GM23338 (cell line): Measurements from ENCODE around the gene TNS1. TPM values are rescaled to one million over a fixed set of nuclear protein-coding genes. Genes with fewer than 3 reads are reported as not detected.

Experiments used
- ATAC-seq: fragments of 200-7000 bp; cut with Tn5 transposase; 3 replicates; pipeline ENCODE4 v1.9.1; 2020
- DNase-seq: peaks from one replicate; pipeline ENCODE4 v3.0.0-alpha.2; 2015; ENCODE audit warnings: low spot score
- H2AFZ ChIP-seq: fragments of 200-600 bp; sonication (generic); 2 replicates; pipeline ENCODE4 v1.8.0; 2016; ENCODE audit warnings: antibody characterized with exemption, mild to moderate bottlenecking, moderate library complexity
- H3F3A ChIP-seq: fragments of 200-600 bp; sonication (generic); replicated peaks from 2 replicates; pipeline ENCODE4 v1.8.0; 2017; ENCODE audit warnings: antibody characterized with exemption, mixed run types, low read depth
- H3K27ac ChIP-seq: fragments of 200-600 bp; sonication (generic); 2 replicates; pipeline ENCODE4 v1.6.1; 2016; ENCODE audit warnings: low read depth
- H3K27me3 ChIP-seq: fragments of 200-600 bp; sonication (generic); 2 replicates; pipeline ENCODE4 v1.8.0; 2016; ENCODE audit warnings: mild to moderate bottlenecking, mixed run types, moderate library complexity; ENCODE audit not compliant: insufficient read depth
- H3K36me3 ChIP-seq: fragments of 200-600 bp; sonication (generic); 2 replicates; pipeline ENCODE4 v1.8.0; 2016; ENCODE audit warnings: mild to moderate bottlenecking; ENCODE audit not compliant: insufficient read depth
- H3K4me1 ChIP-seq: fragments of 200-600 bp; sonication (generic); 2 replicates; pipeline ENCODE4 v1.8.0; 2016; ENCODE audit warnings: mild to moderate bottlenecking, moderate library complexity; ENCODE audit not compliant: insufficient read depth
- H3K4me2 ChIP-seq: fragments of 200-600 bp; sonication (generic); 2 replicates; pipeline ENCODE4 v1.7.1; 2017; ENCODE audit warnings: mixed run types
- H3K4me3 ChIP-seq: fragments of 200-600 bp; sonication (generic); 2 replicates; pipeline ENCODE4 v1.6.1; 2016; ENCODE audit warnings: mixed run types
- H3K79me2 ChIP-seq: fragments of 200-600 bp; sonication (generic); replicated peaks from 2 replicates; pipeline ENCODE4 v1.8.0; 2017; ENCODE audit warnings: mild to moderate bottlenecking; ENCODE audit not compliant: insufficient read depth
- H3K9me2 ChIP-seq: fragments of 200-600 bp; sonication (generic); 2 replicates; pipeline ENCODE4 v1.8.0; 2017; ENCODE audit not compliant: insufficient read depth
- H4K20me1 ChIP-seq: fragments of 200-600 bp; sonication (generic); replicated peaks from 2 replicates; pipeline ENCODE4 v1.8.0; 2017; ENCODE audit warnings: mild to moderate bottlenecking; ENCODE audit not compliant: insufficient read depth
- H3K27ac Mint-ChIP-seq: 2 replicates; pipeline ENCODE4 v1.8.0; 2020; ENCODE audit warnings: inconsistent platforms, mild to moderate bottlenecking, moderate library complexity, mixed read lengths
- H3K27me3 Mint-ChIP-seq: 3 replicates; pipeline ENCODE4 v1.8.0; 2022; ENCODE audit warnings: low read depth, mild to moderate bottlenecking, moderate library complexity, mixed read lengths, inconsistent platforms; ENCODE audit not compliant: insufficient read depth, poor library complexity
- H3K36me3 Mint-ChIP-seq: 3 replicates; pipeline ENCODE4 v1.8.0; 2021; ENCODE audit warnings: low read depth, mild to moderate bottlenecking, inconsistent platforms, moderate library complexity, mixed read lengths
- H3K4me1 Mint-ChIP-seq: 3 replicates; pipeline ENCODE4 v1.8.0; 2020; ENCODE audit warnings: mild to moderate bottlenecking, inconsistent platforms, mixed read lengths
- H3K4me3 Mint-ChIP-seq: 3 replicates; pipeline ENCODE4 v1.8.0; 2021; ENCODE audit warnings: moderate library complexity, mild to moderate bottlenecking, inconsistent platforms, mixed read lengths
- H3K9me3 Mint-ChIP-seq: 3 replicates; pipeline ENCODE4 v1.8.0; 2020; ENCODE audit warnings: moderate library complexity, mild to moderate bottlenecking, inconsistent platforms, mixed read lengths
- CREB1 ChIP-seq: fragments of 250-450 bp; sonication (Bioruptor Pico); IDR thresholded peaks from 2 replicates; pipeline ENCODE4 v1.5.0; 2020; ENCODE audit warnings: low read depth, mild to moderate bottlenecking, moderate library complexity
- ETS1 ChIP-seq: IDR thresholded peaks from 2 replicates; pipeline ENCODE4 v1.6.1; 2016; ENCODE audit warnings: antibody characterized with exemption
- EZH2 ChIP-seq: fragments of 200-600 bp; sonication (generic); IDR thresholded peaks from one replicate; pipeline ENCODE4 v1.8.0; 2017; ENCODE audit warnings: antibody characterized with exemption, mild to moderate bottlenecking, low read depth; ENCODE audit not compliant: unreplicated experiment
- EZH2phosphoT487 ChIP-seq: fragments of 200-600 bp; sonication (generic); IDR thresholded peaks from one replicate; pipeline ENCODE4 v1.8.1; 2018; ENCODE audit warnings: antibody characterized with exemption; ENCODE audit not compliant: unreplicated experiment
- NANOG ChIP-seq: IDR thresholded peaks from 2 replicates; pipeline ENCODE4 v1.6.1; 2016; ENCODE audit warnings: antibody characterized with exemption, borderline replicate concordance
- POLR2AphosphoS5 ChIP-seq: IDR thresholded peaks from 2 replicates; pipeline ENCODE4 v1.6.1; 2016; ENCODE audit warnings: antibody characterized with exemption, low read depth
- REST ChIP-seq: IDR thresholded peaks from one replicate; pipeline ENCODE4 v1.6.1; 2018; ENCODE audit warnings: antibody characterized with exemption; ENCODE audit not compliant: unreplicated experiment
- STAT1 ChIP-seq: IDR thresholded peaks from one replicate; pipeline ENCODE4 v1.6.1; 2016; ENCODE audit warnings: antibody characterized with exemption; ENCODE audit not compliant: unreplicated experiment
- ZNF462 ChIP-seq: fragments of 250-450 bp; sonication (Bioruptor Pico); IDR thresholded peaks from 2 replicates; pipeline ENCODE4 v1.5.0; 2020; ENCODE audit warnings: mild to moderate bottlenecking, moderate library complexity
- polyA plus RNA-seq: library from polyadenylated mRNA; unstranded; fragments of >200 nt; fragmentation: Nextera tagmentation; extraction: Ambion mirVana; gene quantifications from 2 replicates; pipeline ENCODE4 v1.2.1, GENCODE V29; 2016
- total RNA-seq: library from RNA; depleted of rRNA; stranded (reverse); fragments of >200 nt; shearing (Covaris generic); gene quantifications from 2 replicates; pipeline ENCODE4 v1.2.3, GENCODE V29; 2014

Gene TNS1
- total and polyA plus RNA-seq, 2 experiments from 2014 or later = 2.0 to 7.4 TPM

- Mint-ChIP-seq H3K27ac (no peak overlapping the region), H3K4me1 (no peaks in the 10 kb centered on the region), H3K9me3 (peaks cover 3% of the 10 kb centered on the region; the same call in 1 of the 3 replicates), H3K36me3 (peaks cover 17% of the 10 kb centered on the region), H3K4me3 (no peak overlapping the region), H3K27me3 (peaks cover 5% of the 10 kb centered on the region)
- Histone ChIP-seq H3K4me1 (no peaks in the 10 kb centered on the region), H4K20me1 (no peaks in the 10 kb centered on the region), H3K4me3 (no peak overlapping the region), H3K79me2 (no peaks in the 10 kb centered on the region), H3K27ac (no peak overlapping the region), H3F3A (no peaks in the 10 kb centered on the region), H3K9me2 (no peaks in the 10 kb centered on the region), H3K4me2 (no peak overlapping the region), H3K27me3 (no peaks in the 10 kb centered on the region), H3K36me3 (no peaks in the 10 kb centered on the region), H2AFZ (no peak overlapping the region)
- DNase-seq (no peak), ATAC-seq (no peak)
- TF ChIP-seq REST (no peak), POLR2AphosphoS5 (no peak), STAT1 (no peak), CREB1 (CRISPR knock-in tag) (no peak), NANOG (no peak), EZH2 (no peak), EZH2phosphoT487 (no peak), ZNF462 (CRISPR knock-in tag) (no peak), ETS1 (no peak)
Measured at GRCh38 chr2:217812170-217812569, 190.6 kb downstream of the TNS1 start.
